GM21526 (cell line): ENCODE measurements around the gene BIK.

ENCODE experiments used
- ATAC-seq: cut with Tn5 transposase; IDR thresholded peaks from one replicate; pipeline ENCODE4 v1.9.1; 2021; ENCODE audit warnings: moderate library complexity; ENCODE audit not compliant: unreplicated experiment, low FRiP score

Gene BIK

DNA sequence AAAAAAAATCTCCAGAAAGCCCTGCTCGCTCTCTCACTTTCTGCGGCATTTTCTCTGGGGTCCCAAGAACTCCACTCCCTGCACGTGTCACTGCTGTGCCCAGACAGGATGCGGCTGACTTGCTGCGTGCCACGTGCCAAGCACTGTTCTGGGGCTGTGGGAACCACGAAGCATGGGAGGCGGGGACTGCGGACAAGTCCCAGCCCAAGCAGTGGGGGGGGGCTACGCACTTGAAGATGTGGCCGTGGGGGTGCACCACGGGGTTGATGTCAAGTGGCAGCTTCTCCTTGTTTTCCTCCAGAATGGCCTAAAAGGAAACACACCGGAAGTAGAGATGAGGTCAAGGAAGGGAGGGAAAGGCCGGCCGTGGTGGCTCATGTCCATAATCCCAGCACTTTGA, 65.5 kb downstream of the BIK start:
- ATAC-seq = no peak

- ATAC-seq = no peak
Observed at GRCh38 chr22:43177479-43177878, 66.9 kb downstream of the BIK start.
